Left ventricle myocardium superior (tissue), 1 donor: ENCODE results near the gene SWAP70. TPM values are rescaled to one million over a fixed set of nuclear protein-coding genes. Genes with fewer than 3 reads are reported as not detected.
"Not testable (repeated sequence)": the region's sequence is repeated elsewhere in the genome, so short reads cannot be mapped to it uniquely, and the experiment has no call there.

Source experiments
- ATAC-seq: fragments of 200-7000 bp; cut with Tn5 transposase; one replicate; pipeline ENCODE4 v1.9.1; 2020; ENCODE audit warnings: mild to moderate bottlenecking, moderate library complexity
- DNase-seq: peaks from one replicate; pipeline ENCODE4 v3.0.0-alpha.2; 2020
- intact Hi-C: fragments of 100-400 bp; cut with micrococcal nuclease; formaldehyde crosslinking; loops from one replicate; pipeline ENCODE4 v1.11.0; 2022
- long read RNA-seq: library from polyadenylated mRNA; unstranded; transcript quantifications from one replicate; pipeline ENCODE4 v2.0.0, GENCODE V29; 2021
- total RNA-seq: library from RNA; stranded (reverse); fragmentation: NEBNext Ultra II Directional; extraction: Animal tissue kit (Norgen Biotek cat#: 25700); gene quantifications from one replicate; pipeline ENCODE4 v1.2.1, GENCODE V29; 2021
- donor health status: DM: no; HTN: yes; CAD: no; lungs with severe emphysema.

The SWAP70 gene
- 25.0 TPM for total RNA-seq
- long read RNA-seq, full-length matches to known transcripts: 55 of 69 reads
- long read RNA-seq, partial matches to known transcripts: 7 of 69 reads
- long read RNA-seq, other reads (novel, unspliced or antisense): 7 of 69 reads

DNA sequence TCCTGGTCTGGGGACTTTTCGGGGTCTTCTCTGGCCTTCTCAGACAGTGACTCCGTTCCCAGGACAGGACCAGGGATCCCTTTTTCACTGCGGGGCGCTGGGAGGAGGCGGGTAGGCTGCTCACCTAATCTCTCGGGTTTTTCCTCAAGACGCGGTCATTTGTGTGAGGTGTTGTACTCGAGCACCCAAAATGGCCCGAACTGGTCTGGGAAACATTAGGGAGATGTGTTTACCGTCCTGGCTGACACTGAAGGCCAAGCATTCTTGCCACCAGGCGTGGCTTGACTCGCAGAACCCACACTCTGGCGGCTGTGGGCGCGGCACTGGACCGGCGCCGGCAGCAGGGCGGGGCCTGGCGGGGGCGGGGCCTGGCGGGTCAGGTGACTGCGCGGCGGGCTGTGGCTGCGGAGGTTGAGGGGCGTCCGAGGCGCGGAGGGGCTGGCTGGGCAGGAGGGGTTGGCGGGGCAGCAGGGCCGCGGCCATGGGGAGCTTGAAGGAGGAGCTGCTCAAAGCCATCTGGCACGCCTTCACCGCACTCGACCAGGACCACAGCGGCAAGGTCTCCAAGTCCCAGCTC lies at the start of gene SWAP70:
Gene SWAP70 (plus strand): TSS at position 379 of the 577 bp plus-strand sequence. CDS start 103 bp downstream, at position 482.
- intact Hi-C loops: no loop called here
- ATAC-seq (peak; percentile 99), DNase-seq (peak; percentile 94)

- no peak for ATAC-seq
- intact Hi-C loops: no loop called here
- DNase-seq: no peak
Measured at GRCh38 chr11:9615031-9615451, 48.8 kb upstream of the SWAP70 start.

DNA sequence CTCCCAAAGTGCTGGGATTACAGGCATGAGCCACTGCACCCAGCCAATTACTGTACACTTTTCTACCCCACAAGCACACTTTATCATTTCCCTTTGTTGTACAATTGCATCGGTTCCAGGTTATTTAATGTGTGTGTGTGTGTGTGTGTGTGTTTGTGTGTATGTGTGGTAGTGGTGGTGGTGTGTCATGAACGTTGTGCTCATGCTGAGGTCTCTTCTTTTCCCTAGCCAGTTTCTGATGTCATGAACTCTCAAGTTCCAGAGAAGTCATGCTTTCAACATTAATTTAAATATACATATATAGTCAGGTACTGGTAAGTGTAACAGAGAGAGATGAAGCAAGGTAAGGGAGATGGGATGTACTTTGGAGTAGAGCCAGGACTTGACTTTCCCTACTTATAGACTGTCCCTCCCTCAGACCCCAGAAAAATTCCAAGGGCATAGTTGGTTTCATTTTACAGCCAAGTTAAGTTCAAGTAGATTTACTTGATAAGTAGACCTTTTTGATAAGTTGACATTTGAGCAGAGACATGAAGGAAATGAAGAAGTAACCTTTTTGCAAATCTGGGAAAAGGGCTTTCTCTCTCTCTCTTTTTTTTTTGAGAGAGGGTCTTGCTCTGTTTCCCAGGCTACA lies 47.7 kb upstream of the SWAP70 start:
- ATAC-seq (no peak), DNase-seq (no peak)
- intact Hi-C loops: no loop called here

DNA sequence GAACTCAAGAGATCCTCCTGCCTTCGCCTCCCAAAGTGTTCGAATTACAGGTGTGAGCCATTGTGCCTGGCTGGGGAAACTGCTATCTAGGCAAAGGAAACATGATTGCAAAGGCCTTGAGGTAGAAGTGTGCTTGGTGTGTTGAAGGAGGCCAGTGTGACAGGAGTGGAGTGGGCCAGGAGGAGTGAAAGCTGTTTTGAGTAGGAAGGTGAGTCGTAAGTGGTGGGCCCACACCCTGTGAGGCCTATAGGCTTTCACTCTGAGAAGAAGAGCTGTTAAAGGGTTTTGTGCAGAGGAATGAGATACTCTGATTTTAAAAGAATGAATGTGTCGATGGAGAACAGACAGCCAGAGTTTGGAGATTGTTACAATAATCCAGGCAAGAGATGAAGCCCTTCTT lies 47.0 kb upstream of the SWAP70 start:
- DNase-seq: no peak
- no peak for ATAC-seq
- intact Hi-C loops: no loop called here

GRCh38 chr11:9617940-9618339 lies 45.9 kb upstream of the SWAP70 start:
- intact Hi-C loops: no loop called here
- DNase-seq (no peak), ATAC-seq (no peak)

GRCh38 chr11:9619004-9619403 lies 44.9 kb upstream of the SWAP70 start:
- no peak for ATAC-seq
- no peak for DNase-seq
- intact Hi-C loops: no loop called here

- ATAC-seq (no peak), DNase-seq (no peak)
- intact Hi-C loops: no loop called here
Measured at GRCh38 chr11:9619971-9620370, 43.9 kb upstream of the SWAP70 start.

GRCh38 chr11:9622353-9622752 lies 41.5 kb upstream of the SWAP70 start:
- ATAC-seq, intact Hi-C loops, DNase-seq: not testable (repeated sequence)

GRCh38 chr11:9623053-9623452 lies 40.8 kb upstream of the SWAP70 start:
- intact Hi-C loops, DNase-seq, ATAC-seq: not testable (repeated sequence)

GRCh38 chr11:9624448-9624847 lies 39.4 kb upstream of the SWAP70 start:
- no peak for ATAC-seq
- no peak for DNase-seq
- intact Hi-C loops: no loop called here

DNA sequence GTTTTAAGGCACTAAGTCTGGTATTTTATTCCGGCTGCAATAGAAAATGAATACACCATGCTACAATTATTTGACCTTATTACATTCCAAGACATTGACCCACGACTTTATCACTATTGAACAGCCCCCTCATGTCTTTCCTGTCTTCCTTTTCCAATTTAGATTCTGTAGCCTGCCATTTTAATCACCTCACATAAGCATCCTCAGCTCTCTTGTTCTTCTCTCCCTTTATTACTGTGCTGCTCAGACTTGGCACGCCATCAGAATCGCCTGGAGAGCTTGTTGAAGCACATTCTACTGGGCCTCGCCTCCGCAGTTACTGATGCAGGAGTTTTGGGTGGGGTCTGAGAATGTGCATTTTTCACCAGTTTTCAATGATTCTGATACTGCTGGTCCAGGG lies 38.7 kb upstream of the SWAP70 start:
- DNase-seq: no peak
- intact Hi-C loops: no loop called here
- ATAC-seq: peak; percentile 21

DNA sequence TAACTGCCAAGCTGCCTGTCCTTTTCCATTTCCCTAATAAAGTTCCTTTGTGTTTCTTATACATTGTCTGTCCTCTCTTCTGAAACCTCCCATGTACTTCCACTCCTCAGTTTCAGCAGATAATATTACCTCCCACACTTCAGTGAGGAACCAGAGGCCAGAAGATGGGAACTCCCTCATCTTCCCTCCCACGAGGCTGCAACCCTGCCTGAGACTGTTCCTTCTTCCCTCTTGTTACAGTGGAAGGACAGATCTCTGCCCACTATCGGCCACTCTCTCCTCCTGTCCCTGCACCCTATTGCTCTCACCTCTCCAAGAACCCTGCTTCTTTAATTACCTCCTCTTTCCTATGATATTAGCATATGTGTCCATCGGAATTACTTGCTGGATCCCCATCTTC lies 38.1 kb upstream of the SWAP70 start:
- DNase-seq (no peak), ATAC-seq (no peak)
- intact Hi-C loops: no loop called here

GRCh38 chr11:9626496-9627394 lies 37.1 kb upstream of the SWAP70 start:
- peak; percentile 48 for ATAC-seq
- intact Hi-C loops: no loop called here
- no peak for DNase-seq

DNA sequence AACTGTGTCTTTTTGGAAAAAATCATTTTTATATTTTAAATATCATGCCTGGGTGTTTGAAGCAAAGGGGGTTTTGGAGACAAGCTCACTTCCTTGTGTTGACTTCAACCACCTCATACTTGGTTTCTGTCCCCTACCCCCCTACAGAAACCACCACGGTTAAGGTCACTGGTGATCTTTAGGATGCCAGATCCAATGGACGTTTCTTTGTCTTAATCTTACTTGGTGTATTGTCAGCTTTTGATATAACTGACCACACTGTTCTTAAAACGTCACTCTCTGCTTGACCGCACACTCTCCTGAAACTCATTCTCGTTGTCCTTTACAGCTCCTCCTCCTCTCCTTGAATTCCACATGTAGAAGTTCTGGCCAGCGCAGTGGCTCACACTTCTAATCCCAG lies 34.8 kb upstream of the SWAP70 start:
- intact Hi-C loops: no loop called here
- ATAC-seq (no peak), DNase-seq (no peak)

- intact Hi-C loops: no loop called here
- DNase-seq: no peak
- no peak for ATAC-seq
Measured at GRCh38 chr11:9633679-9634078, 30.2 kb upstream of the SWAP70 start.

DNA sequence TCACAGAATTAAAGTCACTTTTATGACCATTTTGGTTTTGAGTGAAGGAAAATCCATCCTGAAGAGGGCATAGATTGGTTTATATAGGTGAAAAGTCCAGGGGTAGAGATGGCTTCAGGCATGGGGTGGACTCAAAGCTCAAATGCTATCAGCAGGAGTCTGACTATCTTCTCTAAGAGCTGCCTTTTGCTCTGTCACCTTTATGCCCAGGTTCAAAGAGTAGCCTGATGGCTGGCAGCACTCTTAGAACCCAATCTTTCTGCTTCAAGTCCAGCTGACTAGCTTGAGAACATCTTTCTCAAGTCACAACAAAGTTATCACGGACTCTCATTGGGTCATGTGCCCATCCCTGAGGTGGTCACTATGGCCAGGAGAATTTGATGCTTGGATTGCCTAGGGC lies 27.2 kb upstream of the SWAP70 start:
- intact Hi-C loops: no loop called here
- no peak for DNase-seq
- no peak for ATAC-seq

GRCh38 chr11:9639099-9639498 lies 24.8 kb upstream of the SWAP70 start:
- DNase-seq: peak; percentile 63
- intact Hi-C loops: no loop called here
- ATAC-seq: peak; percentile 90

- ATAC-seq (peak; percentile 63), DNase-seq (no peak)
- intact Hi-C loops: no loop called here
Measured at GRCh38 chr11:9639985-9640384, 23.9 kb upstream of the SWAP70 start.

DNA sequence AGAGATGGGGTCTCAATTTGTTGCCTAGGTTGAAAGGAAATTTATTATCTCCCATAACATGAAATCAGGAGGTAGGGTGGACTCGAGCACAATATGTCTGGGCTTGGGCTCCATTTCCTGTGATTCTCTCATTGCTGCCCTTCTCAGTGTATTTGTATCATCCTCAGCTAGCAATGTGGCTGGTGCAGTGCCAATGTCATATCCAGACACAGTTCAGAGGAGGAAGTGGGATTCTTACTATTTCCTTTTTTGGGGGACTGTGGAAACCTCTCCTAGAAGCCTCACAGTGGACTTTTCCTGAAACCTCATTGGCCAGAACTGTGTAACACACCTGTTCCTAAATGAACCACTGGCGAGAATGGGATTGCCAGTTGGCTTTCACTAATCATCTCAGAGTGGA lies 21.0 kb upstream of the SWAP70 start:
- ATAC-seq (no peak), DNase-seq (no peak)
- intact Hi-C loops: no loop called here

- DNase-seq (no peak), ATAC-seq (no peak)
- intact Hi-C loops: no loop called here
Measured at GRCh38 chr11:9643751-9644150, 20.1 kb upstream of the SWAP70 start.
